Mucosa of rectum (tissue), 2 donors: Measurements from ENCODE around the gene BRMS1.
"Not testable (repeated sequence)": the region's sequence is repeated elsewhere in the genome, so short reads cannot be mapped to it uniquely, and the experiment has no call there.

Experiments used
- H3K27ac ChIP-seq, 2 donors: one replicate each; pipeline ENCODE4 v1.7.0; 2013; ENCODE audit warnings: inconsistent platforms in 2 of 2, low read depth in 2 of 2, low read length in 2 of 2
- H3K27me3 ChIP-seq, 2 donors: one replicate each; pipeline ENCODE4 v1.7.0; 2013; ENCODE audit warnings: low read length in 2 of 2; ENCODE audit not compliant: control insufficient read depth in 2 of 2, insufficient read depth in 2 of 2
- H3K36me3 ChIP-seq, 2 donors: one replicate each; pipeline ENCODE4 v1.7.0; 2013; ENCODE audit warnings: low read length in 2 of 2; ENCODE audit not compliant: control insufficient read depth in 2 of 2, insufficient read depth in 2 of 2
- H3K4me1 ChIP-seq, 2 donors: one replicate each; pipeline ENCODE4 v1.7.0; 2013; ENCODE audit warnings: low read length in 2 of 2, mild to moderate bottlenecking in 1 of 2; ENCODE audit not compliant: control insufficient read depth in 2 of 2, insufficient read depth in 2 of 2
- H3K4me3 ChIP-seq, 2 donors: one replicate each; pipeline ENCODE4 v1.7.0; 2013; ENCODE audit warnings: low read length in 2 of 2
- H3K9ac ChIP-seq, 2 donors: one replicate each; pipeline ENCODE4 v1.7.0; 2013; ENCODE audit warnings: low read length in 2 of 2, low read depth in 1 of 2, mild to moderate bottlenecking in 1 of 2
- H3K9me3 ChIP-seq, 2 donors: one replicate each; pipeline ENCODE4 v1.7.0; 2013; ENCODE audit warnings: low read length in 2 of 2; ENCODE audit not compliant: control insufficient read depth in 2 of 2
- donor health status: healthy.
- donor health status: Normal muscosa, but diverticular disease.

The BRMS1 gene

DNA sequence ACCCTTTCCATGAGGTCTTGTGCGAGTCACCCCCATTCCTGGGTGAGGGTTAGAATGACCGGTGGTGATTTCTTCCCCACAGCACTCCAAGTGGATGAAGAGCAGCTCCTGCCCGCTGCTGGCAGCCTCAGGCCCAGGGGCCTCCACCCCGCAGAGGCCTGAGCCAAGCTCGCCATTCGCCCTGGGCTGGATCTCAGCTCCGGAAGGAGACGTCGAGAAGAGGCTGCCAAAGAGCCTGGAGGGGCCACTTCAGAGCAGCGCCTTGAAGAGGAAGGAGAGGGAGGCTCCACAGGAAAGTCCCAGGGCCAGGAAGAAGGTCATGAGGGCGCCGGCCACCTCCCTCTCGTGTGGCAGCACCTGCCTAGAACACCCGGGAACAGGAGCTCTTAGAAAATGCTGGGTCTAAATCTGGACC lies 18.3 kb upstream of the BRMS1 start:
- Histone ChIP-seq H3K27me3 (no peaks in the 10 kb centered on the region), H3K36me3 (peaks cover 13 to 31% of the 10 kb centered on the region in 2 donors), H3K4me1 (no peaks in the 10 kb centered on the region), H3K4me3 (no peak overlapping the region), H3K9me3 (no peaks in the 10 kb centered on the region), H3K27ac (no peak overlapping the region), H3K9ac (no peak overlapping the region)

DNA sequence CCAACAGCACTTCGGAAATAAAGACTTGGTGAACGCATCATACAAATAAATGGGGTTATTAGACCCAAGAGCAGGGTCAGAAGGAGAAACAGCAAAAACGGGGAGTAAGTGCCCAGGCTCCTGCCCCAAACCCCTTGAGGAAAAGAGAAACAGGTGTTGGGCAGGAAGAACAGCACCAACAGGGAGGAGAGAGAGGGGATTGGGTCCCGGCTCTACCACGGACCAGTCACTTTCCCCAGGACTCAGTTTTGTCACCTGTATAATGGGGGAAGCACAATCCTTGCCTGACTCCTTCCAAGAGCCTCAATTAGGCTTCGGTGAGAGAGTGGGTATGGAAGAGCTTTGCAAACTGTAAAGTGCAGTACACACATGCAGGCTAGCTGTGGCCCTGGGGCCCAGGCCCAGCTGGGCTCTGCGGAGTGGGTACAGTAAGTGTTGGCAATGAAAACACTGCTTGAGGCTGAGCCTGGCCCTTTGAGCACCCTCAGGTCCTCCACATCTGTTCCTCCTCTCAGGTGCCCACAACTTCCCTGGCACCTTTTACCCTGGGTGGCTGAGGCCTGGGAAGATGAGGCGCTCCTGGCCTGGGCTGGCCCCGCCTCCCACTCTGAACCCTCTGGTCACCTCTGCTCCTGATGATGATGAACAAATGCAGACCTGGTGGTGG lies 17.7 kb upstream of the BRMS1 start:
- Histone ChIP-seq H3K27me3 (no peaks in the 10 kb centered on the region), H3K4me3 (no peak overlapping the region), H3K9ac (no peak overlapping the region), H3K9me3 (no peaks in the 10 kb centered on the region), H3K27ac (no peak overlapping the region), H3K4me1 (no peaks in the 10 kb centered on the region), H3K36me3 (peaks cover 13 to 29% of the 10 kb centered on the region in 2 donors)

DNA sequence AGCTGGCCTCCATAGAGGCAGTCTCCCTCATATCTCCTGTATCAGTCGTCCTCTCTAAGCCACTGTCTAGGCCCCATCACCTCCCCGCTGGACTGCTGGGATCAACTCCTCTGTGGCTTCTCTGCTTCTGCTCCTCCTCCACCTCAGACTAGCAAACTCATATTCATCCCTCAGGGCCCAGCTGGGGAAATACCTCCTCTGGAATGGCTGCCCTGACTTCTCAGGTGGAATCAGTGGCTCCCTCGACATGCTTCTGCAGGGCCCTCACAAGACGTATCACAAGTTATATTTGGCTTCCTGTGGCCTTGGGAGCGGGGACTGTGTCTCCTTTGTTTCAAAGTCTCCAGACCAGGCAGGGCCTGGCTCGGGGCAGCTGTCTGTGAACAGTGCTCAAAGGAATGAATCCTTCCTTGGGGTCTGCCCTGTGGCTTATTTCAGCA lies 16.6 kb upstream of the BRMS1 start:
- Histone ChIP-seq H3K9me3 (no peaks in the 10 kb centered on the region), H3K27ac (no peak overlapping the region), H3K4me3 (no peak overlapping the region), H3K27me3 (no peaks in the 10 kb centered on the region), H3K36me3 (peaks cover 7 to 22% of the 10 kb centered on the region in 2 donors), H3K4me1 (no peaks in the 10 kb centered on the region), H3K9ac (no peak overlapping the region)

DNA sequence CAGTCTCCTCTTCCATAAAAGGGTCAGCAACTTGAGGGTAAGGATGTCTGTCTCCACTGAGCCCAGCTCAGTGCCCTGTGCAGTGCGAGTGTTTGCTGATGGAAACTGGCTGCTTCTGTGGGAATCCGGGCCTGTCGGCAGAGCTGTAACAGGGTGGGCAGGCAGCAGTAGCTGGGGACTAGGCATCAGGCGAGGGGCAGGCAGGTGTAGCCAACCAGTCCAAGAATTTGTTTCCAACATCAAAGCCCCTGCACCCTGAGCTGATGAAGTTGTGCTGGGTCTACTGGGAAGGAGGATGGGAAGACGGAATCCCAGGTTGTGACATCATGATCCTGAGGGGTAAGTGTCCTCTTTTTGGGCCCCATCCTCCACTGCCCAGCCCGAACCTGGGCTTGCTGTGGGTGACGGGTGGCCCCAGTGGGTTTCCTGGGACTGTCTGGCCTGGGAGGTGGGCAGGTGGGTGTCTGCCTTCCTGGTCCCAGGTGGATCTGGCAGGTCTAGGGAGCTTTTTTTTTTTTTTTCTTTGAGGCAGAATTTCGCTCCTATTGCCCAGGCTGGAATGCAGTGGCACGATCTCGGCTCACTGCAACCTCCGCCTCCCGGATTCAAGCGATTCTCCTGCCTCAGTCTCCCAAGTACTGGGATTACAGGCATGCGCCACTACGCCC lies 15.6 kb upstream of the BRMS1 start:
- Histone ChIP-seq H3K27ac (no peak overlapping the region), H3K9ac (no peak overlapping the region), H3K4me3 (no peak overlapping the region), H3K9me3 (no peaks in the 10 kb centered on the region), H3K4me1 (no peaks in the 10 kb centered on the region), H3K36me3 (peaks cover 7 to 19% of the 10 kb centered on the region in 2 donors), H3K27me3 (no peaks in the 10 kb centered on the region)

DNA sequence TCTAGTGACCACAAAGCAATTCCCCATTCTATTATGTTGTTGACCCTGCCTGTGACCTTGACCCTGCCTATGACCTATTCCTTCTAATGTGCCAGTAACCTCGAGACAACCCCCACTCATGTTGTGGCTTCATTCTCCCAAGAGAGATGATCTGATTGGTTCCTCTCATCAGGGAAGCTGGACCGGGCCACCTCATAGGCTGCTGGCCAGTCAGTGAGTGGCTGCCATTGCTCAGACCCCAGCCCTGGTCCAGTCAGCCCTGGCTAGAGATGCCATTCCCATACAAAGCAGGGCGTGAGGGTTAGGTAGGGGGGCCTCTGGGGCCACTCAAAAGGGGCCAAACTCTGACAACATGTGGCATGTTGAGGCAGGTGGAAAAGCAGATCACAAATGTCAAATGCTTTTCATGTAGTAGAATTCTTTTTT lies 14.8 kb upstream of the BRMS1 start:
- H3K27me3 ChIP-seq = no peaks in the 10 kb centered on the region
- H3K9me3 ChIP-seq = no peaks in the 10 kb centered on the region
- peaks cover 7 to 19% of the 10 kb centered on the region in 2 donors for H3K36me3 ChIP-seq
- no peaks in the 10 kb centered on the region for H3K4me1 ChIP-seq
- no peak overlapping the region for H3K9ac ChIP-seq
- no peak overlapping the region for H3K4me3 ChIP-seq
- no peak overlapping the region for H3K27ac ChIP-seq

DNA sequence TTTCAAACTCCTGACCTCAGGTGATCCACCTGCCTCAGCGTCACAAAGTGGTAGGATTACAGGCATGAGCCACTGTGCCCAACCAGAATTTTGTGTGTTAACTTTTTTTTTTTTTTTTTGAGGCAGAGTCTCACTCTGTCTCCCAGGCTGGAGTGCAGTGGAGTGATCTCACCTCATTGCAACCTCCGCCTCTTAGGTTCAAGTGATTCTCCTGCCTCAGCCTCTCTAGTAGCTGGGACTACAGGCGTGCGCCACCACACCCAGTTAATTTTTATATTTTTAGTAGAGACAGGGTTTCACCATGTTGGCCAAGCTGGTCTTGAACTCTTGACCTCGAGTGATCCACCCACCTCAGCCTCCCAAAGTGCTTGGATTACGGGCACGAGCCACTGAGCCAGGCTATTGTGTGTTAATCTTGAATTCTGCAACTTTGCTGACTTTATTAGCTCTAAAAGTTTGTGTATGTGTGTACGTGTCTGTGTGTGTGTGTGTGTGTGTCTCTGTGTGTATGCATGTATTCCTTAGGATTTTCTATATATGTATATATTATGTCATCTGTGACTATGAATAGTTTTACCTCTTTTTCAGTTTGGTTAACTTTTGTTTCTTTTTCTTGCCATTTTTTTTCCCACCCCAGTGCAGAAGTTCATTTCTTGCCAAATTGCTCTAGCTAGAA lies 5.8 kb upstream of the BRMS1 start:
- H3K36me3 ChIP-seq, H3K27me3 ChIP-seq, H3K9me3 ChIP-seq: not testable (repeated sequence)
- Histone ChIP-seq H3K4me1 (peaks cover 21 to 45% of the 10 kb centered on the region in 2 donors), H3K9ac (peak overlapping the region in 1 of 2 donors; percentile 44), H3K27ac (peak overlapping the region; percentile 74 to 94), H3K4me3 (peak overlapping the region; percentile 23 to 49)

DNA sequence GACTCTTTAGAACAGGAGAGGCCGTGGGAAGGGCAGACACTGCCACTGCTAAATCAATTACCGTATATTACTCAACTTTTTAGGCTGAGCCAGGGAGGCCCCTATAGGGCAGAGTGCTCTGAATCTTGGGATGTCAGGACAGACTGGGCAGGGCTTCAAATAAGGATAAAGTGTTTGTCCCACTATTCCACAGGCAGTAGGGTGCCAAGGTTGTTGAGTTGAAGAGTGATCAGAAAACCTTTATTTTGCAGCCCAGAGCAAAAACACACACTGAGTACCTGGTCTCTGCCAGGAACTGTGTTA lies 4.1 kb upstream of the BRMS1 start:
- Histone ChIP-seq H3K36me3 (no peaks in the 10 kb centered on the region), H3K4me3 (no peak overlapping the region), H3K27ac (peak overlapping the region; percentile 25 to 30), H3K9me3 (no peaks in the 10 kb centered on the region), H3K4me1 (peaks cover 34 to 57% of the 10 kb centered on the region in 2 donors), H3K9ac (peak overlapping the region in 1 of 2 donors; percentile 33), H3K27me3 (no peaks in the 10 kb centered on the region)

DNA sequence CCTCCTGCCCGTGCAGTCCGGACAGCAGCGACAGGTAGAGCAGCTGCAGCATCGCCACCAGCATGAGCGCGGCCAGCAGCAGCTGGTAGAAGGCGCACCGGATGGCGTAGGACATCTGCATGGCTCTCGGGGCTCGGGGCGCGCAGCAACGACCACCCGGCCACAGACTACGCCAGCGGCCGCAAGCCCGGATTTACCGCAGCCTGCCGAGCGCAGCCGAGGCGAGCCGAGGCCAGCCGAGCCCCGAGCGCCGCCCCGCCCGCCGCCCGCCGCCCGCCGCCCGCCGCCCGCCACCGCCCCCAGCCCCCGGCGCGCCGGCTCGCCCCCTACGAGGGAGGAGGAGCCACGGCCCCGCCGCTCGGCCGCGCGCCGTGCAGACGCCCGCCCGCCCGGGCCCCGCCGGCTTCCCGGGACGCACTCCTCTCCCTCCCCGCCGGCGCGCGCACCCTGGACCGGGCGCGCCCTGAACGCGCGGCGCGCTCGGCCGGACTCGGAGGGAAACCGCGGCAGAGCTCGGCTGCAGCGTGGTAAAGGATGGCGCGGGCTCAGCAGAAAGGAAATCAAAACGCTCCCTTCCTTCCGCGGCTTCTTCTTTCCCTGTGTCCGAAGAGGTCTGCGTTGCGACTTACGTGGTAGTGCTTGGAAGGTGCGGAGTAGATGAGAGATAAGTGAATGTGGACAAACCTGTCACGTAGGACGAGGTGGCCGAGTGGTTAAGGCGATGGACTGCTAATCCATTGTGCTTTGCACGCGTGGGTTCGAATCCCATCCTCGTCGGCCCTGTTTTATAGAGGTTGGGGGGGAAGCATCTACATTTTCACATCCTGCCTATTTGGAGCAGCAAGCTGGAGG lies 2.7 kb upstream of the BRMS1 start, which contains the start of gene B4GAT1:
B4GAT1 (minus strand) TSS at position 205 of the 852 bp plus-strand sequence; CDS start at position 121, 84 bp downstream.
- H3K4me1 ChIP-seq = peaks cover 40 to 56% of the 10 kb centered on the region in 2 donors
- peak within 1 kb of the TSS; percentile 91 to 97 for H3K9ac ChIP-seq

DNA sequence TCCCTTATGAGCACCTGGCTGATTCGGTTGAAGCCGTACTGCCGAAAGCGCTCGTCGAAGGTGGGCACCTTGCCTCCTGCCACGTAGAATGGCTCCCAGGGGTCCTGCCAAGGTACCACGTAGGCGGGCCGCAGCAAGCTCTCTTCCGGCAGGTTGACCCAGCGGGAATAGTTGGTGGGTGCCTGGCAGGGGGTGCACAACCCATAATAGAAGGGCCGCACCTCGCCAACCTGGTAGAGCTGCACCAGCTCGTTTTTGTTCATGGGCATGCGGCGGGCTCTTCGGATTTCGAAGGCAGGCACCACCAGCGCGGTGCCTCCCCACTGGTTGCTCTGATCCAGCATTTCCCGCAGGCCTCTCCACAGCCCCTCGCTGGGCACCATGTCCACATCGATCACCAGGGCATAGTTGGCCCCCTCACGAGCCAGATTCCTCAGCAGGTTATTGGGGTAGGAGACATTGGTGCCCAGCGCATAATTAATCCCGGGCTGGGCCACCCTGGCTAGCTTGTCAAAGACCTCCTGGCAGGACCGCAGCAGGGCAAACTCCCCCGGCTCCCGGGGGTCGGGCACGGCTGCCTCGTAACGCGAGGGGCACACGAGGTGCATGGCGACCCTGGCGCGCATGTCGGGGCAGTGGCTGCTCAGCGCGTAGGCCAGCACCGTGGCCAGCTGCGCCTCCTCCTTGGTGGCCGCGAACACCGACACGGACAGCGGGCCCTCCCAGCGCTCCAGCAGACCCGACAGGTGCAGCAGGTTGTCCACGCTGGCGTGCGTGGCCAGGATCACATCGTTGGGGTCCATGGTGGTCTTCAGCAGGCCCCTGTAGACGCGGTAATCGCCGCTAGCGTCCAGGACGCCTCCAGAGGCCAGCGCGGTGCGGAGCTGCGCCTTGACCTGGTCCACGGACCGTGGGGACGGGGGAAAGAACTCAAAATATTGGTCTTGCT lies 1.8 kb upstream of the BRMS1 start:
- Histone ChIP-seq H3K36me3 (peaks cover 5 to 6% of the 10 kb centered on the region in 2 donors), H3K4me1 (peaks cover 39 to 52% of the 10 kb centered on the region in 2 donors), H3K27me3 (no peaks in the 10 kb centered on the region), H3K9me3 (no peaks in the 10 kb centered on the region), H3K27ac (peak overlapping the region; percentile 93 to 94), H3K4me3 (peak overlapping the region; percentile 83 to 96), H3K9ac (peak overlapping the region; percentile 91 to 97)

More for the DNA sequence above, 2.7 kb upstream of the BRMS1 start, which contains the start of gene B4GAT1:
- no peaks in the 10 kb centered on the region for H3K9me3 ChIP-seq
- H3K4me3 ChIP-seq = peak within 1 kb of the TSS; percentile 83 to 96
- H3K36me3 ChIP-seq = peaks cover 0 to 2% of the 10 kb centered on the region in 2 donors
- H3K27me3 ChIP-seq = no peaks in the 10 kb centered on the region
- H3K27ac ChIP-seq = peak within 1 kb of the TSS; percentile 93 to 94
